ENCODE data around the gene ERBB2. TPM values are rescaled to one million over a fixed set of nuclear protein-coding genes. Genes with fewer than 3 reads are reported as not detected.
"Not testable (repeated sequence)": the region's sequence is repeated elsewhere in the genome, so short reads cannot be mapped to it uniquely, and the experiment has no call there.

ERBB2 gene
- total RNA-seq, 1 donor from 2014 or later = 75.8 TPM

DNA sequence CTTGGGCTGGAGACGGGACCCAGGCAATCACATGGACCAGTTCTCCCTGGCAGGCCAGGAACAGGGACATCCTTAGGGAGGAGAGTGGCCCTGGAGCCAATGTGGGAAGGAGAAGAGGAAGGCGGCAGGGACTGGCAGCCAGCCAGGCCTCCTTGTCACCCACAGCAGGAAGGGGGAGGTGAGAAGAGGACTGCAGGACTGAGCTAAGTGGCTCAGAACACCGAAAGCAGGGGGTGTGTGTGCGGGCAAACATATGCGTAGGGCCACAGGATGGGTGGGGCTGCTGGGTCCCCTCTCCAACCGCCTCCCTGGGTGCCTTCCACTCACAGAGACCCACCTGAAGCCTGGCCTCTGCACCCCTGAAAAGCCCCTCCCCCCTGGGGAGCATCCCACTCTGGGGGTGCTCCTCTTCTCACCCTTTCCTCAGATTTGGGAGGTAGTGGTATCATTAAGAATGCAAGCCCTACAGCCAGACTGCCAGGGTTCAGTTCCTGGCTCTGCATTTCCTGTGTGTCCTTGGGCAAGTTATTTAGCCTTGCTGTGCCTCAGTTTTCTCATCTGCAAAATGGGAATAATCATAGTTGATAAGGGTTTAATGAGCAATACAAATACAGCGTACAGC, 23.6 kb upstream of the ERBB2 start:
- peak; percentile 40 for ATAC-seq
- DNase-seq = peak; percentile 90
- intact Hi-C loops (cut with micrococcal nuclease) = no loop called here

DNA sequence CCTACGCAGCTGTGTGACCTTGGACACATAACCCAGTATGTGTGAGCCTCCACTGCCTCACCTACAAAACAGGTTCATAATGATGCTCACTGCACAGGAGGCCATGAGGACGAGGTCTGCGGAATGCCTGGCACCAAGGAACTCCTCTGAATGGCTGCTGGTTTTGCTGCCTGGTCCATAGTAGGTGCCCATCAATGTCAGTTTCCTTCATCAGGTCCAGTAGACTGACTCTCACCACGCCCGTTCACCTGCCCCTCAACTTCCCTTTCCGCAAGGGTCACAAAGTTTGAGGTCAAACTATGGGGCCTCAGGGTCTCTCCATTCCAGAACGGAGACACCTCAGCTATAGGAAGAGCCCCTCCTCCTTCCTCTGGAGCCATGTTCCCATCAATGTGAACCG, 22.8 kb upstream of the ERBB2 start:
- no peak for ATAC-seq
- DNase-seq = no peak
- intact Hi-C loops (cut with micrococcal nuclease) = no loop called here

DNA sequence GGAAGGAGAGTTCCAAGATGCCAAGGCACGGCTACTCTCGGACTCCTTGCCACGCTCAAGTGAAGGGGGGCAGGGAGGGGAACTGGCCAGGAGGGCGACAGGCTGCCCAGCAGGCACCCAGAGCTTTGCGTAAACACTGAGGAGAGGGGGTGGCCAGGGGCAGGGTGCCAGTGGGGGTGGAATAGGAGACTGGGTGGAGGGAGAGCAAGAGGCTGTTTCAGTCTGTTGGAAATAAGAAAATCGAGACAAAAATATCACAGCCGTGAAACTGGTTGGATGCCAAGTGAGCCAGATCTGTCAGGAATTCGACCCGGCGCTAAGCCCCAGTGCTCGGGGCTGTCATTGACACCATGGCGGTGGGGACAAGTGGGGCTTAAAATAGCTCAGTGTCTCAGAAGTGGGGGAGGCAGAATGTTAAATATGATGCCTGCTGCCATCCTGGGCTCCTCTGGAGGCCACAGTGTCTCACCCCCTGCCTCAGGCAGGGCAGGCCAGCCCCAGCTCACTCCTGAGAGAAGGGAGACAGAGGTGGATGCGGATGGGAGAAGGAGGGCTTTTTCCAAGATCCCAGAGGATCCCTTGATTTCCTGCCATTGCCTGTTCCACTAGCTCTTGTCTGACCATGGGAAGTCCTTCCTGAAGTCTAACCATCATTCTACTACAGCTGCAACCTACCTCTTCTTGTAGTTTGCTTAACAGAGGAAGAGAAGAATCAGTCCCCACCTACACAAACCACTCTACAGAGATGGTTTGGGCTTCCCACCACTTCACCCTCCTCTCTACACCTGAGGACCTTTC, 22.1 kb upstream of the ERBB2 start:
- ATAC-seq (peak; percentile 75), DNase-seq (peak; percentile 85)
- intact Hi-C loops (cut with micrococcal nuclease) = no loop called here

DNA sequence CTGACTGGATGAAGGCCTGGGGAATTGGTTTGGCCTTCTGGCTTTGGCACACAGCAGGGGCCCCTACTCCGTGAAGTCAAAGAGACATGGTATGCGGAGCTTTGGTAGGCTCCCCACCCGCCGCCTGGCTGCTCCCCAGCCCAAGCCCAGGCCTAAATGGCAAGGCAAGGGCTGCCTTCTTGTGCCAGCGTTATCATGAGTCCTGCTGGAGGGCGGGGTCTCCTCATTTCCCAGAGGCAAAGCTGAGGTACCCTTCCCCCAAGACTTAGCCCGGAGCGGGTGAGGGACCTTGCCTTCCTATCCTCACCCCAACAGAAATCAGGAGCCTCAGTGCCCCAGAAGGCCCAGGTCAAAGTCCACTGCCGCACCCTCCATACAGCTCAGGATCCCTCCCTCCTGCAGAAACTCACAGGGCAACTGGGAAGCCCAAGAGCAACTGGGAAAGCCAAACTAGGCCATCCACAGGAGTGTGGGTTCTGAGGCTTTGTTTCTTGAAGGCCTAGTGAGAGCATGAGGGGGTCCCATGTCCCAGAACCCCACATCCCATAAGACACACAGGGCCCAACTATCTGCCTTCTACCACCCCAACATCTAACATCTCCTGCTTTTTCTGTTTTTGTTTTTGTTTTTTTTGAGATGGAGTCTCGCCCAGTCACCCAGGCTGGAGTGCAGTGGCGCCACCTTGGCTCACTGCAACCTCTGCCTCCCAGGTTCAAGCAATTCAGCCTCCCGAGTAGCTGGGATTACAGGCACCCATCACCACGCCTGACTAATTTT, 21.3 kb upstream of the ERBB2 start:
- ATAC-seq (no peak), DNase-seq (no peak)
- intact Hi-C loops (cut with micrococcal nuclease) = no loop called here

DNA sequence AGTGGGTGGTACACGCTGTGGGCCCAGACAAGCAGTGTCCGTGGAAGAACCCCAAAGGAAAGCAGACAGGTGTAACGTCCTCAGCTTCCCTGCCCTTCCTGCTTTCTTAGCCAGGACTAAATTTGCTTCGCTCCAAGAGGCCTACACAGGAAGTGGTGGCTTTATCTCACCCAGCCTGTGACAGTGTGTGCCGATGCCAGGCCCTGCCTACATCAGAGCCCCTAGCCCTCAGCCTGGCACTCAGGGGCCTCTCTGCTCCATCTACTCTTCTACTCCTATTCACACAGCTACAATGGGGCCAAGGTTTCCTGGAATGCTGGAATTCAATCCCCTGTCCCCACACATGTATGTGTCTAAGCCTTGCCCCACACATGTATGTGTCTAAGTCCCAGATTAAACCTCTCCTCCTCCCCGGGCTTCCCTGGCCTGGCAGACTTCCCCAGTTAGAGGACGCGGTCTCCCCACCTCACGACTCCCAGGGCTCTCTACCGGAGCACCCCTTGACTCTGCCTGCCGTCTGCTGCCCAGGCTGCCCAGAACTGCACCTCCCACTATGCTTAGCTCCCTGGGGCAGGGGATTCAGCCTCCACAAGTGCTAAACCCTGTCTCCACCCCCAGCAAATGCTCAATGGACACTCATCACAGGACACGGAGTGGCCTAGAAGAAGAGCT, 20.2 kb upstream of the ERBB2 start:
- intact Hi-C loops (cut with micrococcal nuclease) = no loop called here
- DNase-seq = peak; percentile 74
- ATAC-seq = peak; percentile 61

DNA sequence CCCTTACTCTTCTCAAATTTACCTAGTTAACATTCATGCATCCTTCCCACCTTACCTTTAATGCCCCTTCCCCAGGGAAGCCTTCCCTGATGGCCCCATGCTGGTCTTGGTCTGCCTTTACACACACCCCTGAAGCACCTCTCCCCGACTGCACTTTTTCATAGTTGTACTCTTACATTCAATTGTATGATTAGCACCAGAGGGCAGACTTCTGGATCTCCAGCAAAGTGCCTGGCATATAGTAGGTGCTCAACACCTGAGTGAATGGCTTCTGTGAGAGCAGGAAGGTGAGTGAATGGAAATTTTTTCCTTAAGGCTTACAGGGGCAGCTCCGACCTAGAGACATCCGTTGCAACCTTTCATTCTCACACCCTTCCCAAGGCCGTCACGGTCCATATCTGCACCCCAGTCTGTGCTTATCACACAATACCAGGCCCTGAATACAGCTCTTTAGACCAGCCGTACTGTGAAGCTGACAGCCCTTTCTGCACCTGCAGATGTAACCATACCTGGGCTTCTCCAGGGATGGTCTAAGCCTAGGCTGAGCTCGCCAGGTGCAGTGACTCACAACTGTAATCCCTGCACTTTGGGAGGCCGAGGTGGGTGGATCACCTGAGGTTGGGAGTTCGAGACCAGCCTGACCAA, 16.4 kb upstream of the ERBB2 start:
- no peak for DNase-seq
- intact Hi-C loops (cut with micrococcal nuclease) = no loop called here
- ATAC-seq = no peak

DNA sequence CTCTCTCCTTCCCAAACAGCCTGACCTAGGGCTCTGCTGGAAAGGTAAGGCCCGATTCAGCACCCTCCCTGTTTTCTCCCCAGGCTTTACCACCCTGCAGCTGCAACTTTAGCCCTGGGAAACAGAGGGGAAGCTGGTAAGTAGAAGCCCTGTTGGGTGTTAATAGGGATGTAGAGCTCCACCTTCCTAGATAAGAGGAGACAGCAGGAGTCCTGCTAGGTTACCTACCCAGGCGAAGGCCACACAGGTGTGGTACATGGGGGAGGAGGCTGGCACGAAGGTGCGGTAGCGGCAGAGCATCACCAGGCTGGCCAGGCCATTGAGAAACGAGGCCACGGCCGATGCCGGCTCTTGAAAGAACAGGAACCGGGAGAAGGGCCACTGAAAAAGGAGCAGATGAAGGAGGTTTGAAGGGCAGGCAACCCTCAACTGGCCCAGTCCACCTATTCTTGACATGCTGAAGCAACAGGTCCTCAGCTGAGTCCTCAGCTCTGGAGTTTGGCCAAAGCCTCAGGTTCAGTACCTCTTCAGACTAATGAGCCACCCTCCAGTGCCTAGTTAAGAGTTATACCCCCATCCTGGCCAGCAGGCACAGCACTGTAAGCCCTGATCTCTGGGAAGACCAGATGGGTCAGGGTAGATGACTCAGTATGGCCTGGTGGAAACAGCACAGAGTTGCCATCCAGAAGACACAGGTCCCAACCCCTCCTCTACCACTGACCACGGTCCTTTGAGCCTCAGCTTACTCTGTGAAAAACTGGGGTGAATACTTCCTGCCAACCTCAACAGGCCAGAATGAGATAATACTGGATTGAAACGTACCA, 15.3 kb upstream of the ERBB2 start:
- DNase-seq (peak; percentile 27), ATAC-seq (no peak)
- intact Hi-C loops (cut with micrococcal nuclease) = no loop called here

DNA sequence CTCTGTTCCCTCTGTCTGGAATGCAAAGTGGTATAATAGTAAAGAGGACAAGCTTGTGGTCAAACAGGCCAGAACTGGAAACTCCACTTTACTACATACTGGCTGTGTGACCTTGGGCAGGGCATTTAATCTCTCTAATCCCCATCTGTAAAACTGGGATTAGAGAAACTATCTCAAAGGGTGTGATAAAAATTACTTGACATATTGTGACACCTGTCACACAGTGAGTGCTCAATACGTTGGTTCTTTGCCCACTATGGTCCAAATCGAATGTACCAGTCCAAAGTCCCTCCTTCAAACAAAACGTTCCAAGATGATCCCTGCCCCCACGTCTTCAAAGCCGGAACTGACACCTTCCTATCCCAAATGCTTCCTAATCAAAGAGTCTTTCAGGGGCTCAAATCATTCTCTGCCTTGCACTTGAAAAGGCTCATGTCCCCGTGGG, 12.7 kb upstream of the ERBB2 start:
- no peak for DNase-seq
- intact Hi-C loops (cut with micrococcal nuclease) = no loop called here
- ATAC-seq = no peak

DNA sequence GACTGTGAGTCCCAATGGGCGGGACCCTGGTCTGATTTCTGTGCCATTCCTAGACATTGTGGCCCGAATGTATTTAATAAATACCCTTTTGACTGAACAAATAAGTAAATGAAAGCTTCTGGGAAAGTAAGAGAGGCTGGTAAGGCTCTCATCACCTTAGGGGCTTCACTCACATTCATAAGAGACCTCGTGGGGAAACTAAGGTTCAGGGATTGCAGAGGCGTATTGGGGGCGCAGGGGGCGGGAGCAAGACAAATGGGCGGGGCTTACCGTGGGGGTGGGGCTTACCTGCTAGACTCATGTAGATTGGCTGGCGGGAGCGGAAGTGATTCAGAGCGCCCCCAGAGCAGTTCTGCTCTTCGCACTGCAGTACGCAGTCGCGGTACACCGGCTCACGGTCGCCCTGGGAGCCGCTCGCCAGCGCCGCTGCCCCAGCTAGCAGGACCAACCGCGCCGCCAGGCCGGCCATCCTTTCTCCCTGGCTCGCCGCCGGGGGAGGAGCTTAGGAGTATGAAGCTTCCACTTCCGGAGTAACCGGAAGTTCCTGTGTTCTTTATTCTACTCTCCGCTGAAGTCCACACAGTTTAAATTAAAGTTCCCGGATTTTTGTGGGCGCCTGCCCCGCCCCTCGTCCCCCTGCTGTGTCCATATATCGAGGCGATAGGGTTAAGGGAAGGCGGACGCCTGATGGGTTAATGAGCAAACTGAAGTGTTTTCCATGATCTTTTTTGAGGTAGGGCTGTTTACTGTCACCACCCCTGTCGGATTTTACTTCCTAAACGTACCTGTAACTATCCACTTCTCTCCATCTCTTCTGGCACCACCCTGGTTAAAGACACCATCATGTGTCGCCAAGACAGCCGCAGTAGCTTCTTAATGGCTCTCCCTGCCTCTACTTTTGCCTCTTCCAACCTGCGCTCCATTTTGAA, 12.1 kb upstream of the ERBB2 start, which contains the start of gene PGAP3:
PGAP3 (minus strand) TSS at position 512 of the 929 bp plus-strand sequence; CDS start at position 469, 43 bp downstream.
- DNase-seq = peak; percentile 90
- ATAC-seq = peak; percentile 95
- intact Hi-C loops (cut with micrococcal nuclease) = no loop called here

DNA sequence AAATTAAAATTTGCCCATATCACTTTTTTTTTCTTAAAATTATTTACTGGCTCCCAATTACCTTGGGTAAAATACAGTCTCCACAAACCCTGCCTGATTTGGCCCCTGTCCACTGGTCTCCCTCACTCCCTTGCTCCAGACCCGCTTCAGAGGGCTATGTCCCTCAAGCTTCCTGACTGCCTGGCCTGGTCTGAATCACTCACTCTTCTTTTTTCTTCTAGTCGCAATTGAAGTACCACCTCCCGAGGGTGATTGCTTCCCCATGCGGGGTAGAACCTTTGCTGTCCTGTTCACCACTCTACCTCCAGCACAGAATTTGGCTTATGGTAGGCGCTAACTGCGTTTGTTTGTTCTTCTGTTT, 11.4 kb upstream of the ERBB2 start:
- DNase-seq (no peak), ATAC-seq (no peak)
- intact Hi-C loops (cut with micrococcal nuclease) = no loop called here

DNA sequence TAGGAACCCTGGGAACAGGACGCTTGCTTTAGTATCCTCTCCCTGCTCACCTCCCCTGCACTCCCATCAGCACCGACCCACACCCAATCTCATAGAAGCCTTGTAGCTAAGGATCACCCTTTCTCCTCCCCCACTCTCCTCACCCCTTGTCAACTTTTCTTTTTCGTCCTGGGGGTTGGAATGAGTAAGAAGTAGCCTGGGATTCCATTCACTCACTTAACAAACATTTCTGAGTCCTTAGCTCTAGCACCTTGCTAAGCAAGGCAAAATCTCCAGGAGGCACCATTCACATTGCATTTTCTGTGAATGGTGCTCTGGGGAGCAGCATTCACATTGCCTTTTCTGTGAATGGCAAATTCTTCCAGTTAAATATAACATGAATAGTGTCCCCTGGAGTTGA, 10.9 kb upstream of the ERBB2 start:
- DNase-seq (no peak), ATAC-seq (no peak)
- intact Hi-C loops (cut with micrococcal nuclease) = no loop called here

DNA sequence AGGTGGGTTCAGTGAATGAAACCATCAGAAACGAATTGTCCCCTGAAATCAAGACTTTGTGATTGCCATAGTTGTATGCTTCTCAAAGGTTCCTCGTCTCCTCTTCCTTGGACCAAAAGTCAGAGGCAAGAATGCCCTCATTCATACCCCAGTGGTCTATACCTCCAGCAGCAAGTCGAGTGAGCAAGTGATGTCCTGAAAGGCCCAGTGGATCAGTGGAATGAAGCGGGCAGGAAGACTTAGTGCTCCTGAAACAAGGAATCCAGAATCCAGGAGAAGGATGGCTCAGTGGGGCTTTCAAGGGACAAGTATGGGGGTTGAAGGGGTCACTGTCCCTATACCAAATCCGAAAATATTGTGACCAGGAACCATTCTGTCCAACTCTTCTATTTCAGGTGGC, 5.3 kb upstream of the ERBB2 start:
- intact Hi-C loops (cut with micrococcal nuclease) = no loop called here
- DNase-seq (no peak), ATAC-seq (no peak)

DNA sequence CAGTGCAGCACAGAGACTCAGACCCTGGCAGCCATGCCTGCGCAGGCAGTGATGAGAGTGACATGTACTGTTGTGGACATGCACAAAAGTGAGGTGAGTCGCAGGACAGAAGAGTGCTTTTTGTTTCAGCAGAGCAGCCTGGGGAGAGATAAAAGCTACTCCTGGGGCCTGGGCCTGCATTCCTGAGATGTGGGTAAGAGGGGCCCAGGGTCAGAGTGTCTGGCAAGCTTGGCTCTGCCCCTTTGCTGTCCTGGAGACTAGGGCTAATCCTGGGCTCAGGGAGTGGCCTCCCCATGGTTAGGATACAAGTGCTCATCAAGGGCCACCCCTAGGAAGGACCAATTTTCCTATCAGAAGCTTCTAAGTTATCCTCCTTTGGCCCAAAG, 4.8 kb upstream of the ERBB2 start:
- no peak for ATAC-seq
- intact Hi-C loops (cut with micrococcal nuclease) = no loop called here
- DNase-seq = no peak

DNA sequence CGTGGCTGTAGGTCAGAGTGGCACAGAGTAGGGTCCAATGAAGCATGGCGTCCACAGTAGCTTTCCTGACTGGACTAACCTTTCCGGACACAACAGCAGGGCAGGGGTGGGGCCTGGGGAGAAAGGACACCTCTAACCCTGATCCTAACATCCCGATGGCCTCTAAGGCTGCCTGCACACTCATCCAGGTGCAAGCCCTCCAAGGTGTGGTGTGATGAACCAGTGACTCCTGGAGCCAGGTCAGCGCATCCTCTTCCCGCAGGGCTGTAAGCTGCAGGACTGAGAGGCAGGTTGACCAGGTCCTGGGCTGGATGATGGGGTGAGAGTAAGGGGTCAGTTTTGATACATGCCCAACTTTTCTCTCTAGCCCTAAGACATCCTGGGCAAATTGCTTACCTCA, 3.1 kb upstream of the ERBB2 start:
- intact Hi-C loops (cut with micrococcal nuclease) = no loop called here
- no peak for DNase-seq
- ATAC-seq = no peak

DNA sequence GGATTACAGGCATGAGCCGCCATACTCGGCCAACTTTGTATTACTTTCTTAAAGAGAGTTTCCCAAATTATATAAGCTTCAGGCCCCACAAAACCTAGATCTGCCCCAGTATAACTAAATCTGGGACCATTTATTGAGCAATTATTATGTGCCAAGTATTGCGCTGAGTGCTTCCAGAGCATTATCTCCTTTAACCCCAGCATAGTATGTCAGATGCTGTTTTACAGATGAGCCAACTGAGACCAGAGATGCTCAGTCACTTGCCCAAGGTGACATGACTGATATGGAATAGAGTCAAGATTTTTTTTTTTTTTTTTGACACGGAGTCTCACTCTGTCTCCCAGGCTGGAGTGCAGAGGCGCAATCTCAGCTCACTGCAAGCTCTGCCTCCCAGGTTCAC, 1.9 kb upstream of the ERBB2 start:
- intact Hi-C loops (cut with micrococcal nuclease) = no loop called here
- no peak for ATAC-seq
- DNase-seq = no peak

DNA sequence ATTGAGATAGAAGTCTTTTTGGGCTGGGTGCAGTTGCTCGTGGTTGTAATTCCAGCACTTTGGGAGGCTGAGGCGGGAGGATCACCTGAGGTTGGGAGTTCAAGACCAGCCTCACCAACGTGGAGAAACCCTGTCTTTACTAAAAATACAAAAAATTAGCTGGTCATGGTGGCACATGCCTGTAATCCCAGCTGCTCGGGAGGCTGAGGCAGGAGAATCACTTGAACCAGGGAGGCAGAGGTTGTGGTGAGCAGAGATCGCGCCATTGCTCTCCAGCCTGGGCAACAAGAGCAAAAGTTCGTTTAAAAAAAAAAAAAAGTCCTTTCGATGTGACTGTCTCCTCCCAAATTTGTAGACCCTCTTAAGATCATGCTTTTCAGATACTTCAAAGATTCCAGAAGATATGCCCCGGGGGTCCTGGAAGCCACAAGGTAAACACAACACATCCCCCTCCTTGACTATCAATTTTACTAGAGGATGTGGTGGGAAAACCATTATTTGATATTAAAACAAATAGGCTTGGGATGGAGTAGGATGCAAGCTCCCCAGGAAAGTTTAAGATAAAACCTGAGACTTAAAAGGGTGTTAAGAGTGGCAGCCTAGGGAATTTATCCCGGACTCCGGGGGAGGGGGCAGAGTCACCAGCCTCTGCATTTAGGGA, 577 bp upstream of the ERBB2 start:
- DNase-seq; ATAC-seq; intact Hi-C loops (cut with micrococcal nuclease): not testable (repeated sequence)

All from left ventricle myocardium superior (tissue), 1 donor.